K562 (cell line): ENCODE results near the gene CLASP1. TPM values are rescaled to one million over a fixed set of nuclear protein-coding genes. Genes with fewer than 3 reads are reported as not detected.

ENCODE experiments used
- ASH1L ChIP-seq: fragments of 450-650 bp; IDR thresholded peaks from 2 replicates; pipeline ENCODE4 v1.6.1; 2018; ENCODE audit warnings: borderline replicate concordance, mild to moderate bottlenecking, low read depth; ENCODE audit not compliant: partially characterized antibody
- ATF1 ChIP-seq, 2 experiments: fragments of 450-650 bp in 1 of 2; IDR thresholded peaks; 2 replicates each; pipeline ENCODE4 v1.6.1; 2016; ENCODE audit warnings: missing compliant biosample characterization in 1 of 2, missing genetic modification characterization in 1 of 2
- FIP1L1 ChIP-seq: fragments of 200-400 bp; formaldehyde crosslinking; IDR thresholded peaks from 2 replicates; pipeline ENCODE4 v1.6.1; 2018; ENCODE audit warnings: mild to moderate bottlenecking, low read depth, low read length; ENCODE audit not compliant: poor library complexity, severe bottlenecking
- GABPA ChIP-seq: fragments of 200-800 bp; sonication (Bioruptor generic); conservative IDR thresholded peaks from 2 replicates; pipeline ENCODE4 v1.6.1; 2016; ENCODE audit warnings: low read depth, missing genetic modification characterization, missing compliant biosample characterization
- KDM2B ChIP-seq: fragments of 250-450 bp; sonication (Bioruptor Pico); IDR thresholded peaks from 2 replicates; pipeline ENCODE4 v1.8.0; 2021; ENCODE audit warnings: mild to moderate bottlenecking, moderate library complexity
- PHB ChIP-seq: fragments of 250-450 bp; sonication (Bioruptor Pico); IDR thresholded peaks from 2 replicates; pipeline ENCODE4 v1.5.0; 2021
- POLR2AphosphoS2 ChIP-seq: IDR thresholded peaks from 2 replicates; pipeline ENCODE4 v1.6.1; 2012; ENCODE audit warnings: low read length, improper control_type of control experiment
- PTTG1 ChIP-seq: fragments of 450-650 bp; IDR thresholded peaks from 2 replicates; pipeline ENCODE4 v1.6.1; 2016; ENCODE audit warnings: low read depth, mild to moderate bottlenecking, missing genetic modification characterization, missing compliant biosample characterization
- RBM14 ChIP-seq: fragments of 200-400 bp; formaldehyde crosslinking; IDR thresholded peaks from 2 replicates; pipeline ENCODE4 v1.6.1; 2018; ENCODE audit warnings: low read depth, mild to moderate bottlenecking, low read length, moderate library complexity, borderline replicate concordance; ENCODE audit not compliant: insufficient read depth
- SRSF7 ChIP-seq: fragments of 200-400 bp; formaldehyde crosslinking; optimal IDR thresholded peaks from 2 replicates; pipeline ENCODE3; 2017; ENCODE audit warnings: mild to moderate bottlenecking, low read depth, low read length
- SRSF9 ChIP-seq: fragments of 200-400 bp; formaldehyde crosslinking; IDR thresholded peaks from 2 replicates; pipeline ENCODE4 v1.6.1; 2017; ENCODE audit warnings: low read depth, low read length, borderline replicate concordance
- YY1 ChIP-seq, 3 experiments: IDR thresholded peaks; 2 replicates each; pipeline ENCODE4 v1.6.1; 2011; ENCODE audit warnings: low read length in 2 of 3, mild to moderate bottlenecking in 2 of 3, moderate library complexity in 2 of 3, borderline replicate concordance in 1 of 3, control low read depth in 1 of 3, low read depth in 1 of 3; ENCODE audit not compliant: insufficient read depth in 3 of 3, insufficient replicate concordance in 2 of 3, control insufficient read depth in 1 of 3, insufficient read length in 1 of 3; ENCODE audit errors: extremely low read depth in 1 of 3
- ZFX ChIP-seq: sonication (generic); formaldehyde crosslinking; IDR thresholded peaks from 2 replicates; pipeline ENCODE4 v1.8.0; 2022; ENCODE audit warnings: mild to moderate bottlenecking, missing genetic modification reagents, moderate library complexity
- ZNF561 ChIP-seq: fragments of 450-650 bp; formaldehyde crosslinking; conservative IDR thresholded peaks from 2 replicates; pipeline ENCODE4 v1.4.0; 2020; ENCODE audit warnings: mild to moderate bottlenecking, moderate library complexity
- ZSCAN29 ChIP-seq: fragments of 450-650 bp; IDR thresholded peaks from 2 replicates; pipeline ENCODE4 v1.6.1; 2017
- polyA plus RNA-seq, 8 experiments: library from polyadenylated mRNA; depleted of rRNA in 4 of 8; stranded (reverse) in 5 of 8; unstranded in 3 of 8; fragments of >200 nt; fragmentation: Nextera tagmentation in 2 of 8; fragmentation: Illumina TruSeq in 1 of 8; extraction: Ambion mirVana in 2 of 8; extraction: Trizol in 1 of 8; gene quantifications; 2 replicates each; pipeline versions ENCODE4 v1.2.1 to v1.2.3, GENCODE V29; 2011 to 2014; ENCODE audit warnings: inconsistent platforms in 1 of 8, missing spikeins in 1 of 8
- total RNA-seq, 7 experiments: library from RNA; depleted of rRNA in 6 of 7; stranded (reverse); fragments of >200 nt in 6 of 7; fragmentation: Illumina TruSeq in 2 of 7; extraction: Trizol in 2 of 7; gene quantifications; 2 replicates each; pipeline versions ENCODE4 v1.2.1 to v1.2.3, GENCODE V29; 2011 to 2021; ENCODE audit warnings: low replicate concordance in 1 of 7
- TF ChIP-seq, protein P1 (sequence below), 2 experiments: fragments of 450-650 bp; IDR thresholded peaks; 2 replicates each; pipeline ENCODE4 v1.6.1; 2016
- TF ChIP-seq, protein P2 (sequence below), 2 experiments: fragments of 150-350 bp in 1 of 2; IDR thresholded peaks; 2 replicates each; pipeline ENCODE4 v1.6.1; 2012 to 2016; ENCODE audit warnings: low read depth in 2 of 2, low read length in 2 of 2, mild to moderate bottlenecking in 1 of 2, moderate library complexity in 1 of 2
- TF ChIP-seq, protein P3 (sequence below): sonication (generic); IDR thresholded peaks from 2 replicates; pipeline ENCODE4 v1.6.1; 2016
- TF ChIP-seq, protein P4 (sequence below): fragments of 250-450 bp; sonication (Bioruptor Pico); IDR thresholded peaks from 2 replicates; pipeline ENCODE4 v1.5.0; 2020; ENCODE audit warnings: mild to moderate bottlenecking

The CLASP1 gene
- total and polyA plus RNA-seq, 9 of the 15 experiments (the other 6 are each of a cell fraction or from before 2014, with no cell fraction given) = 1.7 to 40.3 (median 20.7) TPM

DNA sequence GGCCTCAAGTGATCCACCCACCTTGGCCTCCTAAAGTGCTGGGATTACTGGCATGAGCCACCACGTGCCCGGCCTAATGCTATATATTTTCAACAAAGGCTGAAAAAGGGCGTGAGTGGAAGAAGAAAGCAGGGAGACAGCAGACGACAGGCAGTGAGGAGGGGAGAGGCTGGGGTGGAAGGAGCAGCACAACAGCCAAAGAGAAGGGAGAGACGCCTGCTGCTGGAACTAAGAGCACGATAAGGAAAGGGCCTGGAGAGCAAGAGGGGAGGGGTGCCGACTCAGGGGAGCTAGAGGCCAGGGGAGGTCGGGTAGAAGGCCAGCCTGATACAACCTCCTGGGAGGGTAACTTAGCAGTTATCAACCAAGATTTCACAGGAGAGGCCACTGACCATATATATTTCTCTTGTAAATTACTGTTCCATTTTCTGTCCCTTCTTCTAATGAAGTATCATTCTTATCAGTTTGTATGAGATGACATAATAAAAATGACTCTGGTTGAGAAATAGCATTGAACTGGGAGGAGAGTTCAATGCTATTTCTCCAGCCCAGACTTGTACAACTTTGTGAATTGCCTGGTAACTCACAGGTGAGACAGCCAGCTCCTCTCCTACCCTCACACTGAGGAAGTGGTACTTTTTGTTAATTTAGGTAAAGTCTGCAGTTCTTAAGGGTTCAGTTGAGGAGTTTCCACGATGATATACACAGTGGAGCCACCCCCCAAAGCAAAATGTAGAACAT, 124.4 kb downstream of the CLASP1 start (continued):
- TF ChIP-seq ZSCAN29 = no peak
- no peak for TF ChIP-seq PHB (CRISPR knock-in tag)
- TF ChIP-seq YY1 (IDR thresholded peaks at IDR 0.05; ENCODE audit: borderline replicate concordance in 1 of 3, control insufficient read depth in 1 of 3, extremely low read depth in 1 of 3, insufficient read depth in 3 of 3, insufficient read length in 1 of 3, insufficient replicate concordance in 2 of 3, low read depth in 1 of 3, low read length in 2 of 3) = peak in 1 of 3 experiments; percentile 9
- no peak for TF ChIP-seq SRSF9
- no peak for TF ChIP-seq ATF1 (CRISPR knock-in tag; IDR thresholded peaks at IDR 0.05)
- 0 out of 2 replicates have a peak, but pooled peaks have one; percentile 23 for TF ChIP-seq ATF1 (tag; IDR thresholded peaks at IDR 0.05)
- no peak for TF ChIP-seq POLR2AphosphoS2
- no peak for TF ChIP-seq RBM14
- TF ChIP-seq, protein P1, sequence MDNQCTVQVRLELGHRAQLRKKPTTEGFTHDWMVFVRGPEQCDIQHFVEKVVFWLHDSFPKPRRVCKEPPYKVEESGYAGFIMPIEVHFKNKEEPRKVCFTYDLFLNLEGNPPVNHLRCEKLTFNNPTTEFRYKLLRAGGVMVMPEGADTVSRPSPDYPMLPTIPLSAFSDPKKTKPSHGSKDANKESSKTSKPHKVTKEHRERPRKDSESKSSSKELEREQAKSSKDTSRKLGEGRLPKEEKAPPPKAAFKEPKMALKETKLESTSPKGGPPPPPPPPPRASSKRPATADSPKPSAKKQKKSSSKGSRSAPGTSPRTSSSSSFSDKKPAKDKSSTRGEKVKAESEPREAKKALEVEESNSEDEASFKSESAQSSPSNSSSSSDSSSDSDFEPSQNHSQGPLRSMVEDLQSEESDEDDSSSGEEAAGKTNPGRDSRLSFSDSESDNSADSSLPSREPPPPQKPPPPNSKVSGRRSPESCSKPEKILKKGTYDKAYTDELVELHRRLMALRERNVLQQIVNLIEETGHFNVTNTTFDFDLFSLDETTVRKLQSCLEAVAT (IDR thresholded peaks at IDR 0.05) = peak in 1 of 2 experiments; percentile 23; a peak in 1 of 4 replicates
- TF ChIP-seq, protein P2, sequence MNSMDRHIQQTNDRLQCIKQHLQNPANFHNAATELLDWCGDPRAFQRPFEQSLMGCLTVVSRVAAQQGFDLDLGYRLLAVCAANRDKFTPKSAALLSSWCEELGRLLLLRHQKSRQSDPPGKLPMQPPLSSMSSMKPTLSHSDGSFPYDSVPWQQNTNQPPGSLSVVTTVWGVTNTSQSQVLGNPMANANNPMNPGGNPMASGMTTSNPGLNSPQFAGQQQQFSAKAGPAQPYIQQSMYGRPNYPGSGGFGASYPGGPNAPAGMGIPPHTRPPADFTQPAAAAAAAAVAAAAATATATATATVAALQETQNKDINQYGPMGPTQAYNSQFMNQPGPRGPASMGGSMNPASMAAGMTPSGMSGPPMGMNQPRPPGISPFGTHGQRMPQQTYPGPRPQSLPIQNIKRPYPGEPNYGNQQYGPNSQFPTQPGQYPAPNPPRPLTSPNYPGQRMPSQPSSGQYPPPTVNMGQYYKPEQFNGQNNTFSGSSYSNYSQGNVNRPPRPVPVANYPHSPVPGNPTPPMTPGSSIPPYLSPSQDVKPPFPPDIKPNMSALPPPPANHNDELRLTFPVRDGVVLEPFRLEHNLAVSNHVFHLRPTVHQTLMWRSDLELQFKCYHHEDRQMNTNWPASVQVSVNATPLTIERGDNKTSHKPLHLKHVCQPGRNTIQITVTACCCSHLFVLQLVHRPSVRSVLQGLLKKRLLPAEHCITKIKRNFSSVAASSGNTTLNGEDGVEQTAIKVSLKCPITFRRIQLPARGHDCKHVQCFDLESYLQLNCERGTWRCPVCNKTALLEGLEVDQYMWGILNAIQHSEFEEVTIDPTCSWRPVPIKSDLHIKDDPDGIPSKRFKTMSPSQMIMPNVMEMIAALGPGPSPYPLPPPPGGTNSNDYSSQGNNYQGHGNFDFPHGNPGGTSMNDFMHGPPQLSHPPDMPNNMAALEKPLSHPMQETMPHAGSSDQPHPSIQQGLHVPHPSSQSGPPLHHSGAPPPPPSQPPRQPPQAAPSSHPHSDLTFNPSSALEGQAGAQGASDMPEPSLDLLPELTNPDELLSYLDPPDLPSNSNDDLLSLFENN (IDR thresholded peaks at IDR 0.05; ENCODE audit: low read depth in 2 of 2, low read length in 2 of 2) = no peak
- no peak for TF ChIP-seq ZNF561 (CRISPR knock-in tag)
- TF ChIP-seq FIP1L1 = no peak
- TF ChIP-seq ASH1L = no peak
- no peak for TF ChIP-seq PTTG1 (tag)
- TF ChIP-seq SRSF7 = no peak
- TF ChIP-seq, protein P3, sequence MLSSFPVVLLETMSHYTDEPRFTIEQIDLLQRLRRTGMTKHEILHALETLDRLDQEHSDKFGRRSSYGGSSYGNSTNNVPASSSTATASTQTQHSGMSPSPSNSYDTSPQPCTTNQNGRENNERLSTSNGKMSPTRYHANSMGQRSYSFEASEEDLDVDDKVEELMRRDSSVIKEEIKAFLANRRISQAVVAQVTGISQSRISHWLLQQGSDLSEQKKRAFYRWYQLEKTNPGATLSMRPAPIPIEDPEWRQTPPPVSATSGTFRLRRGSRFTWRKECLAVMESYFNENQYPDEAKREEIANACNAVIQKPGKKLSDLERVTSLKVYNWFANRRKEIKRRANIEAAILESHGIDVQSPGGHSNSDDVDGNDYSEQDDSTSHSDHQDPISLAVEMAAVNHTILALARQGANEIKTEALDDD = peak; percentile 35; the same call in 1 of the 2 replicates
- TF ChIP-seq ZFX (CRISPR knock-in tag) = no peak
- TF ChIP-seq KDM2B (CRISPR knock-in tag) = no peak
- no peak for TF ChIP-seq GABPA (tag)
- TF ChIP-seq, protein P4, sequence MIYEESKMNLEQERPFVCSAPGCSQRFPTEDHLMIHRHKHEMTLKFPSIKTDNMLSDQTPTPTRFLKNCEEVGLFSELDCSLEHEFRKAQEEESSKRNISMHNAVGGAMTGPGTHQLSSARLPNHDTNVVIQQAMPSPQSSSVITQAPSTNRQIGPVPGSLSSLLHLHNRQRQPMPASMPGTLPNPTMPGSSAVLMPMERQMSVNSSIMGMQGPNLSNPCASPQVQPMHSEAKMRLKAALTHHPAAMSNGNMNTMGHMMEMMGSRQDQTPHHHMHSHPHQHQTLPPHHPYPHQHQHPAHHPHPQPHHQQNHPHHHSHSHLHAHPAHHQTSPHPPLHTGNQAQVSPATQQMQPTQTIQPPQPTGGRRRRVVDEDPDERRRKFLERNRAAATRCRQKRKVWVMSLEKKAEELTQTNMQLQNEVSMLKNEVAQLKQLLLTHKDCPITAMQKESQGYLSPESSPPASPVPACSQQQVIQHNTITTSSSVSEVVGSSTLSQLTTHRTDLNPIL (CRISPR knock-in tag) = no peak
